IPS-18a (cell line): ENCODE data around the gene CYP24A1.

ENCODE experiments used
- H3K27ac ChIP-seq: one replicate; pipeline ENCODE4 v1.5.1; 2013; ENCODE audit warnings: low read length
- H3K27me3 ChIP-seq: one replicate; pipeline ENCODE4 v1.6.1; 2013; ENCODE audit warnings: mild to moderate bottlenecking, low read length; ENCODE audit not compliant: control insufficient read depth, insufficient read depth
- H3K36me3 ChIP-seq: one replicate; pipeline ENCODE4 v1.6.1; 2013; ENCODE audit warnings: low read depth, low read length; ENCODE audit not compliant: control insufficient read depth
- H3K4me1 ChIP-seq: one replicate; pipeline ENCODE4 v1.6.1; 2013; ENCODE audit warnings: low read depth, low read length; ENCODE audit not compliant: control insufficient read depth
- H3K4me3 ChIP-seq: one replicate; pipeline ENCODE4 v1.5.1; 2013; ENCODE audit warnings: low read length
- H3K9ac ChIP-seq: one replicate; pipeline ENCODE4 v1.6.1; 2013; ENCODE audit warnings: mild to moderate bottlenecking, low read length, moderate library complexity
- H3K9me3 ChIP-seq: one replicate; pipeline ENCODE4 v1.6.1; 2013; ENCODE audit warnings: low read depth, low read length; ENCODE audit not compliant: control insufficient read depth

Gene CYP24A1

DNA sequence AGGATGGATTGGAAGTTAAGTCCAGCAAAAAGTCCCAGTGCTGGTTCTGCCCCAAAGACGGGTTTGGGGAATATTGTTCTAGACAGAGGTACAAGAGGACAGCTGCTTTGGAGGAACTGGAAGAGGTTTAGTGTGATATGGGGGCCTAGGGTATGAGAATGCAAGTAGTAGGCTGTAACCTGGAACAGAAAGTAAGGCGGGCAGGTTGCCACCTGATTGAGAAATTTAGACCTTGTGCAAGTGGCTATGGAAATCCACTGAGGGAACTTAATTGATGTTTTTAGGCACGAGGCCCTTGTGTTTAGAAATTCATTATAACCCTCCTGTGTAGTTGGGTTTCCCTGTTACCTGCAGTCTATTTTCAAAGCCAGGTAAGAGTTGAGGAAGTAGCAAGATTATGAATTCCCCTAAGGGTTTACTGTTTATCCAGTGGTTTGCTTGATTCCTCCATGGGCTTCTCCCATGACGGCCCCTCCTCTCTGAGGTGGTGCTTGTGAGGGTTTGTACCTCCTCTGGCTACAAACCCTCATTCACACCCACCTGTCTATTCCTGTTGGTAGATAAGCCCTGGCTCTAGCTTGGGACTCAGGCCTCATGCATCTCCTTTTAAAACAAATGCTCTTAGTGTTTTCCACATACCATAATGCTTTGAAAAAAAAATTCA, 61.4 kb downstream of the CYP24A1 start:
- no peaks in the 10 kb centered on the region for H3K4me1 ChIP-seq
- no peaks in the 10 kb centered on the region for H3K36me3 ChIP-seq
- no peaks in the 10 kb centered on the region for H3K27me3 ChIP-seq
- H3K9ac ChIP-seq: no peak overlapping the region
- no peak overlapping the region for H3K27ac ChIP-seq
- H3K4me3 ChIP-seq: no peak overlapping the region
- no peaks in the 10 kb centered on the region for H3K9me3 ChIP-seq

DNA sequence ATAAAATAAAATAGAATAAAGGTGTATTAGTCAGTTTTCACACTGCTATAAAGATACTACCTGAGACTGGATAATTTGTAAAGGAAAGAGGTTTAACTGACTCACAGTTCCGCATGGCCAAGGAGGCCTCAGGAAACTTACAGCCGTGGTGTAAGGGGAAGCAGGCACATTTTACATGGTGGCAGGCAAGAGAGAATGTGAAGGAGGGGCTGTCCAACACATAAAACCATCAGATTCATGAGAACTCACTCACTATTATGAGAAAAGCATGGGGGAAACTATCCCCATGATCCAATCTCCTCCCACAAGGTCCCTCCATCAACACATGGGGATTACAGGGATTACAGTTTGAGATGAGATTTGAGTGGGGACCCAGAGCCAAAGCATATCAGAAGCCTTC, 62.3 kb downstream of the CYP24A1 start:
- Histone ChIP-seq H3K9me3 (no peaks in the 10 kb centered on the region), H3K27ac (no peak overlapping the region), H3K9ac (no peak overlapping the region), H3K4me1 (no peaks in the 10 kb centered on the region), H3K4me3 (no peak overlapping the region), H3K27me3 (no peaks in the 10 kb centered on the region), H3K36me3 (no peaks in the 10 kb centered on the region)

DNA sequence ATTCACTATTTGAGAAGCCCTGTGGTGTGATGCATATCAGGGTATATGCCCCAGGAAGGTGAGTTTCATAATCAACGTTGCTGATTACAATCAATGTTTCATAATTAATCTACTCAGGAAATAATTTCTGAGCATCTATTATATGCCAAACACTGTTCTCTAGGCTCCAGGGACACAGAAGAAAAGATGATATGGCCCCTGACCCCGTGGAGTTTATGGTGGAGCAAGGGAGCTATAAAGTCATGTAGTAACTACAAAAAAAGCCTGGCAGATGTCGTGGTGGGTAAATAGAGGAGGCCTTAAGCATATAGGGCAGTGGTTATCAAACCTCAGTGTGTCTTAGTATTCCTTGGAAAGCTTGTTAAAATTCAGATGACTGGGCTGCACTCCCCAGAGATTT, 63.3 kb downstream of the CYP24A1 start:
- Histone ChIP-seq H3K27ac (no peak overlapping the region), H3K9ac (no peak overlapping the region), H3K9me3 (no peaks in the 10 kb centered on the region), H3K27me3 (no peaks in the 10 kb centered on the region), H3K4me1 (no peaks in the 10 kb centered on the region), H3K36me3 (no peaks in the 10 kb centered on the region), H3K4me3 (no peak overlapping the region)

- no peaks in the 10 kb centered on the region for H3K36me3 ChIP-seq
These were observed 63.7 kb downstream of the CYP24A1 start for GRCh38 chr20:54110041-54110440.

DNA sequence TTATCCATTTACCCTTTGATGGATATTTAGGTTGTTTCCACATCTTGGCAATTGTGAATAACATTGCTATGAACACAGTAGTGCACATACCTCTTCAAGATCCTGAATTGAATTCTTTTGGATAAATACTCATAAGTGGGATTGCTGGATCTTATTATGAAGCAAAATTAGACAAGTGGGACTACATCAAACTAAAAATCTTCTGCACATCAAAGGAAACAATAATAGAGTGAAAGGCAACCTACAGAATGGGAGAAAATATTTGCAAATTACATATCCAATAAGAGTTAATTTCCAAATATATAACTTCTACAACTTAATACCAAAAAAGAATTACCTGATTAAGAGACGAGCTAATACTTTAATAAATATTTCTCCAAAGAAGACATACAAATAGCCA, 65.0 kb downstream of the CYP24A1 start:
- Histone ChIP-seq H3K4me1 (no peaks in the 10 kb centered on the region), H3K4me3 (no peak overlapping the region), H3K27ac (no peak overlapping the region), H3K9ac (no peak overlapping the region), H3K9me3 (no peaks in the 10 kb centered on the region), H3K36me3 (no peaks in the 10 kb centered on the region), H3K27me3 (no peaks in the 10 kb centered on the region)

More at GRCh38 chr20:54110041-54110440, 63.7 kb downstream of the CYP24A1 start:
- no peak overlapping the region for H3K9ac ChIP-seq
- H3K27me3 ChIP-seq: no peaks in the 10 kb centered on the region
- no peak overlapping the region for H3K27ac ChIP-seq
- no peak overlapping the region for H3K4me3 ChIP-seq
- no peaks in the 10 kb centered on the region for H3K4me1 ChIP-seq
- no peaks in the 10 kb centered on the region for H3K9me3 ChIP-seq

GRCh38 chr20:54108326-54108642, 65.5 kb downstream of the CYP24A1 start:
- H3K27ac ChIP-seq: no peak overlapping the region
- no peaks in the 10 kb centered on the region for H3K27me3 ChIP-seq
- H3K36me3 ChIP-seq: no peaks in the 10 kb centered on the region
- no peak overlapping the region for H3K4me3 ChIP-seq
- H3K4me1 ChIP-seq: no peaks in the 10 kb centered on the region
- no peak overlapping the region for H3K9ac ChIP-seq
- H3K9me3 ChIP-seq: no peaks in the 10 kb centered on the region

DNA sequence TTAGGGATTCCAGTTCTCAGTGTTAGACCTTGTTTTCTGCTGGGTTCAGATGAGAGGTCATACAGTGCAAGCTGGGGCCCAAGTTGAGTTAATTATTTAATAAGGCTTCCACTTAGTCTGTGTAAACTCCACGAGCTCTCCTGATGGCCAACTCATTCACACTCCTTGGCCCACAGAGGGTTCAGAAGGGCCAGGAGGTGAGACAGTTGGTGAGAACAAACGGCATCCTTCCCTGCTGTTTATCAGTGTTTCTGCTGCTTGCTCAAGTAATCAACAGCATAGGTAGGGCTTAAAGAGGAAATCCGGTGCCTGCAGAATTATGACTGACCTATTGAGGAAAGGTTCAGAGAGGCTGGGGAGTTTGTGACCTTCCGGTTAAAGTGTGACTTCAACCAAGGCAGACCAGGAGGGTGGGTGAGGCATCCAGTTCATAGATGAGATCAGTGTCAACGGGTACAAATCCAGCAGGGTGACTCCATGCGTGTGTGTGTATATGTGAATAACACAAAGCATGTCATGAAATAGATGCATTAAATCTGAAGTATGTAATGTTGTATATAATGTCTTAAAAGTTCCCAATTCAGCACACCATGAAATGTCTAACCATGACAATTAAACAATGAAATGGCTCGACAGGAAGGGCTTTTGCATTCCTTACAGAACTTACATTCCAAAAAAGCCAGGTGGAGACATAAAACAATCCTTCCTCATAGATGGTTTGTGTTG, 66.0 kb downstream of the CYP24A1 start:
- H3K9me3 ChIP-seq: no peaks in the 10 kb centered on the region
- no peaks in the 10 kb centered on the region for H3K36me3 ChIP-seq
- no peak overlapping the region for H3K9ac ChIP-seq
- no peaks in the 10 kb centered on the region for H3K27me3 ChIP-seq
- no peaks in the 10 kb centered on the region for H3K4me1 ChIP-seq
- no peak overlapping the region for H3K27ac ChIP-seq
- no peak overlapping the region for H3K4me3 ChIP-seq

DNA sequence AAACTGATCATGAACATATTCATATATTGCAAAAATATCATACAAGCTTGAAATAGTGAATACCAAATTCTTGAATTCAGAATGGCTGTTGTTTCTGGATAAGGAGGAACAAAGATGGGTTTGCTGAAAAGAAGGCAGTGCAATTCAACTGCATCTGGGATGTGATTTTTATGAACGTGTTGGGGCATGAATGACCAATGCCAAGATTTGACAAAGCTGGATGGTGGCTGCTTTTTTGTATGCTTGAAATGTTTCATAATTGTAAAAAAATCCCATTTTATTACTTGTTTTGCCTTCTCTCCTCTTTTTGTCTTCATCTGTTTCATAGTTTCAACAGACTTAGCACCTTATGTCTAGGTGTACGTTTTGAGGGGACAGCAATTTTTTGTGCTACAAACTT, 66.6 kb downstream of the CYP24A1 start:
- H3K9ac ChIP-seq: no peak overlapping the region
- no peaks in the 10 kb centered on the region for H3K27me3 ChIP-seq
- no peak overlapping the region for H3K27ac ChIP-seq
- no peaks in the 10 kb centered on the region for H3K4me1 ChIP-seq
- no peaks in the 10 kb centered on the region for H3K9me3 ChIP-seq
- no peaks in the 10 kb centered on the region for H3K36me3 ChIP-seq
- H3K4me3 ChIP-seq: no peak overlapping the region

DNA sequence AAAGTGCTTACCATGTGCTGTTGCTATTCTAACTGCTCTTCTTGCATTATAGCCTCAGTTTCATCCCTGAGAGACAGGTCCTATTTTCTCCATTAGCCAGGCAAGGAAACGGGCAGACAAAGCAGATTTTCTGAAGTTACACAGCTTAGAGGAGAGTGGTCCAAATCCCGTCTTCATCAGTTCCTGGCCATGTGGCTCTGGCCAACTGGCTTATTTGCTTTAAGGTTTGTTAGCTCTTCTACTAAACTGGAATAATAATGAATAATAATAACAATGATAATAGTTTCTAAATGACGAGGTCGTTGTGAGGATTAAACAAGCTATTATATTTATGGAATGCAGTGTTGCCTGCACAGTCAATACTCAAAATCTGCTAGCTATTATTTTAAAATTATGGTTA, 67.6 kb downstream of the CYP24A1 start:
- Histone ChIP-seq H3K9me3 (no peaks in the 10 kb centered on the region), H3K27ac (no peak overlapping the region), H3K9ac (no peak overlapping the region), H3K27me3 (no peaks in the 10 kb centered on the region), H3K4me3 (no peak overlapping the region), H3K36me3 (no peaks in the 10 kb centered on the region), H3K4me1 (no peaks in the 10 kb centered on the region)

- no peaks in the 10 kb centered on the region for H3K4me1 ChIP-seq
- no peaks in the 10 kb centered on the region for H3K36me3 ChIP-seq
- no peak overlapping the region for H3K9ac ChIP-seq
- H3K27me3 ChIP-seq: no peaks in the 10 kb centered on the region
- no peaks in the 10 kb centered on the region for H3K9me3 ChIP-seq
- H3K4me3 ChIP-seq: no peak overlapping the region
- no peak overlapping the region for H3K27ac ChIP-seq
These were observed 68.1 kb downstream of the CYP24A1 start for GRCh38 chr20:54105653-54106052.

DNA sequence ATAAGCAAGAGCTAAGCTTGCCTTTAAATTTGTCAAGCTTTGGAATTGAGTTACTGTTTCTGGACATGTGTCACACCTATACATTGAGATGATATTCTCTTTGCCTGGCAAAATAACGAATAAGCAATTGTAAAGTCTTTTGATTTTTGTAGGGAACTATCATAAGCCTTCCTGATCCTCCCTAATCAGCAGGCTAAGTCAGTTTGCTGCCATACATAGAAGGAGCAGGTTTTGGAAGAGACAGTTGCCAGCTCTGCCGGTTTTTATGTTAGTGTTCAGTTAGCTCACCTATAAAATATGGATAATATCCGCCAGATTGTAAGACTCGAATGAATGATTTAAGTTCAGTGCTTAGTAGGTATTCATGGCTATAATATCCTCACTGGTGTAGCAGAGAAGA, 69.0 kb downstream of the CYP24A1 start:
- Histone ChIP-seq H3K9me3 (no peaks in the 10 kb centered on the region), H3K4me3 (no peak overlapping the region), H3K9ac (no peak overlapping the region), H3K27ac (no peak overlapping the region), H3K36me3 (no peaks in the 10 kb centered on the region), H3K4me1 (no peaks in the 10 kb centered on the region), H3K27me3 (no peaks in the 10 kb centered on the region)
